NCI-H1694 (cell line): ENCODE data around the gene TMEM205.

Experiments
- DNase-seq: peaks from one replicate; lab custom pipeline; 2025; lab: John Stamatoyannopoulos, UW

Gene TMEM205

DNA sequence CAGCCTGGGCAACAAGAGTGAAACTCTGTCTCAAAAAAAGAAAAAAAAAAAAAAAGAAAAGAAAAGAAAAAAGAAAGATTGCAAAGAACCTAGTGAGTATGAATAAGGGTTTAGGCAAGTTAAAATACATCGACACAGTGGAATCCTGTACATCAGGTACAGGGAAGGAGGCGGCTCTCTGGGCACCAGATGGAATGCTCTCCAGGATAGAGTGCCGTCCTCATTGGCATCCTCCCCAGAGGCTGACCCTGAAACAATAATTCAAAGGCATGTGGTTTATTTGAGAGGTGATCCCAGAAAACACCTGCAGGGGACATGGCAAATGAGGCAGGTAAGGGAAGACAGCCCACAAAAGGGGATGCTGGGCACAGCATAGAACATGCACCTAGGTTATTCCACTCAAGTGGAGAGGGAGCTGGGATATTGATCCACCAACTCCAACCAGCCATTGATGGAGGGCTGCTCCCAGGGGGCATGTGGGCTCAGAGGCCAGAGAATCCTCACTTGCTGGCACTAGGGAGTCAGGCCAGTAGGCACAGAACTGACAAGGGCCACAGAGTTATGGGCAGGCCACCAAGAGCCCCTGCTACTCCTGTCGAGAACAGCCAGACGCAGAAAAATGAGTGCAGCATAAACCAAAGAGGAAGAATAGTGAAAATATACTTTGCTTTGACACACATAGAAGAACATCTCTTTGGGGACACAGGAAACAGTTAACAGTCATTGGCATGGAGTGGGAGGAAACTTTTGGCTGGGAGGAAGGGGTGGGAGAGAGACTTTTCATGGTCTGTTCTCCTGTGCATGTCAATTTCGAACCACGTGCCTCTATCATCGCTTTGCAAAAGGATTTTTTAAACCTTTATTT is 45.9 kb downstream of the TMEM205 start:
- DNase-seq: no peak

DNA sequence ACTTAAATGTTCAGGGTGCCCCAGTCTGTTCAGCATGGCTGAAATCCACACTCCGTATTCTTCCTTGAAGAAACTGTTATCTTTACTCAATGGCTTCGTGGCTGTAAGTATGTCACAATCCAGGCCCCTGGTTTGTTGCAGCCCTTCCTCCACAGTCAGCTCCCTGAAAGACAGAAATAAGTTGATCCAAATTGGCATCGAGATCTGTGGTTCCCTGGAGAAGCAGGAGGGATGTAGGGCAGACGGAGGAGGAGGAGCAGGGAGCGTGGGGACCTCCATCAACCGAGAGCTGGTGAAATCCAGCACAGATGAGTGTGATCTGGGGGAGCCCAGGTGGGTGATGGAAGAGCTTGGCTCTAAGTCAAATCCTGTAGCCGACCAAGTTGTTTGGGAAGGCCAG is 49.8 kb downstream of the TMEM205 start:
- DNase-seq: no peak

DNA sequence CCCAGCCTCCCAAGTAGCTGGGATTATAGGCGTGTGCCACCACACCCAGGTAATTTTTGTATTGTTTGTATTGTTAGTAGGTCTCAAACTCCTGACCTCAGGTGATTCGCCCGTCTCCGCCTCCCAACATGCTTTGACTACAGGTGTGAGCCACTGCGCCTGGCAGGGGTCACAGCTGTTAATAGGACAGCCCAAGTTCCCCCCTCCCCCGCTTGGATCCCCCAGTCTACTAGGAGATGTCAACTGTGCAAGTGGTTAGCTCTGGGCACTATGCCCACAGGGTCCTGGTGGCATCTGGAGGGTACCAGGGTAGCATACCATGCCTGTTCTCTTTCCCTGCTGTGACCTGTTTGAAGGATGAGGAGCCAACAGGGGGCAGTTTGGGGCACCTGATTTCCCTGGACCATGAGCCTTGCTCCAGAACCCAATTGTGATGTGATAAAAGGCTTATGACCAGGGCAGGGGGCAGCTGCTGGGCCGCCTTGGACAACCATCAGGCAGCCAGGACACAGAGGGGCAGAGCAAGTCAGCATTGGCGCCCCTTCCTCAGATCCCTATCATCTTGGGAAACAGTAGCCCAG is 50.3 kb downstream of the TMEM205 start, which contains the start of gene TSPAN16:
TSS of gene TSPAN16 (plus strand) at position 496 of the 581 bp plus-strand sequence. CDS start 138 bp downstream, outside the sequence.
- DNase-seq: peak; percentile 54

DNA sequence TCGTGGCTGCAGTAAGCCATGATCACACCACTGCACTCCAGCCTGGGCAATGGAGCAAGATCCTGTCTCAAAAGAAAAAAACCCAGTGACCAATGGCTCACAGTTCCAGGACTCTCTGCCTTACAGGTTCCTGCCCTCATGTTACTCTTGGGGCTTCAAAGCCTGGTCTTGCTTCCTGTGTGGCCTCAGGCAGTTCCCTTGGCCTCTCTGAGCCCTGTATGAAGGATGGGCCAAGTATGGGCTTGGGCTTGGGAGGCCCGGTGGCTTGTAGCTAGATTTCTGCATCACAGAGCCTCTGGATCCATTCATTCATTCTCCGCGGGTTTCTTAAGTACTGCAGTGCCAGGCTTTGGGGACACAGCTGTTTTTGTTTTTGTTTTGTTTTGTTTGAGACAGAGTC is 50.9 kb downstream of the TMEM205 start:
- no peak for DNase-seq

DNA sequence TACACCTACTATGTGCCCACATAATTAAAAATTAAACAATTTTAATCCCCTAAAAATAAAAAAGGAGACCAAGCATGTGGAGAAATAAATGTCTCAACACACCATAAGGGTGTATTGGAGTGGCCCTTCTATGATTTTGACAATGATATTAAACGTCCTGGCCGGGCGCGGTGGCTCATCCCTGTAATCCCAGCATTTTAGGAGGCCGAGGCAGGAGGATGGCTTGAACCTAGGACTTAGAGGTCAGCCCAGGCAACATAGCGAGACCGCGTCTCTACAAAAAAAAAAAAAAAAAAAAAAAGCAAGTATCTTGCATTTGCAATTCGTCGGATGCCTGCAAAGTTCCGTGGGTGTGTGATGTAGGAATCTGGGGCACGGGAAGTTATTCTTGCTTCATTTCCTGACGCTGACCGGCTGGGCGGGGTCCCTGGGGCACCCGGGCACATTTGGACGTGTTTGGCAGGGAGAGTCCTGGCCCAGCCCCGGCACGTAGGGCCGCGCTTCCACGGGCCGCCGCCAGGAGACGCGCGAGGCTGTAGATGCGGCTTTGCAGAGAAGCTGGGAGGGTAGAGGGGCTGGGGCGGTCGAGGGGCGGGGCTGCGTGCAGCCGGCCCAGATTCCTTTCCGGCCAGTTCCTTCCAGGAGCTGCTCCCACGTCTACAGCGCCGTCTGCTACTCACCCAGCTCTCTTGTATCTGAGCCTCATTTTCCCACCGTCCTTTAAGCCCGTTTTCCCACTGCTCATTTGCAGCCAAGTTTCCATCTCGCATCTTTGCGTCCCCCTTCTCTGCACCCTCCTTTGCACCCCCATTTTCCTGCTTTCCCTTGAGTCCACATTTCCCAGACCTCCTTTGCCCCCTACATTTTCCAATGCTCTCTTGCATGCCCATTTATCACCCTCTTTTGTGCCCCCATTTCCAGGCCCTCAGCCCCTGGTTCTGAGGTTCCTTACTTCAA is 52.4 kb downstream of the TMEM205 start:
- DNase-seq: peak; percentile 55
